Upper lobe of right lung (tissue), 1 donor: ENCODE measurements around the gene LEFTY2. TPM values are rescaled to one million over a fixed set of nuclear protein-coding genes. Genes with fewer than 3 reads are reported as not detected.
"Not testable (repeated sequence)": the region's sequence is repeated elsewhere in the genome, so short reads cannot be mapped to it uniquely, and the experiment has no call there.

ENCODE experiments used
- ATAC-seq: fragments of 200-7000 bp; cut with Tn5 transposase; one replicate; pipeline ENCODE4 v1.9.1; 2020; ENCODE audit warnings: mild to moderate bottlenecking, moderate library complexity
- DNase-seq: peaks from one replicate; pipeline ENCODE4 v3.0.0-alpha.2; 2020
- H3K27ac ChIP-seq: fragments of 200-600 bp; one replicate; pipeline ENCODE4 v1.8.0; 2022
- H3K27me3 ChIP-seq: fragments of 200-600 bp; one replicate; pipeline ENCODE4 v1.8.0; 2022; ENCODE audit warnings: mild to moderate bottlenecking
- H3K36me3 ChIP-seq: fragments of 200-600 bp; one replicate; pipeline ENCODE4 v1.8.0; 2022
- H3K4me1 ChIP-seq: fragments of 200-600 bp; one replicate; pipeline ENCODE4 v1.8.0; 2022
- H3K4me3 ChIP-seq: fragments of 200-600 bp; one replicate; pipeline ENCODE4 v1.8.0; 2022; ENCODE audit warnings: mild to moderate bottlenecking
- H3K9me3 ChIP-seq: fragments of 200-600 bp; one replicate; pipeline ENCODE4 v1.8.0; 2022
- intact Hi-C: fragments of 100-400 bp; cut with DNase I; formaldehyde crosslinking; loops from one replicate; pipeline ENCODE4 v1.11.0; 2022
- total RNA-seq: library from RNA; stranded (reverse); fragmentation: NEBNext Ultra II Directional; extraction: Animal tissue kit (Norgen Biotek cat#: 25700); gene quantifications from one replicate; pipeline ENCODE4 v1.2.1, GENCODE V29; 2021
- TF ChIP-seq, protein P1 (sequence below): fragments of 200-600 bp; IDR thresholded peaks from one replicate; pipeline ENCODE4 v1.8.0; 2022; ENCODE audit warnings: antibody characterized with exemption
- donor health status: DM: no; HTN: yes; CAD: no; lungs with severe emphysema.

LEFTY2 gene
- total RNA-seq, 1 donor from 2014 or later: 2.2 TPM

DNA sequence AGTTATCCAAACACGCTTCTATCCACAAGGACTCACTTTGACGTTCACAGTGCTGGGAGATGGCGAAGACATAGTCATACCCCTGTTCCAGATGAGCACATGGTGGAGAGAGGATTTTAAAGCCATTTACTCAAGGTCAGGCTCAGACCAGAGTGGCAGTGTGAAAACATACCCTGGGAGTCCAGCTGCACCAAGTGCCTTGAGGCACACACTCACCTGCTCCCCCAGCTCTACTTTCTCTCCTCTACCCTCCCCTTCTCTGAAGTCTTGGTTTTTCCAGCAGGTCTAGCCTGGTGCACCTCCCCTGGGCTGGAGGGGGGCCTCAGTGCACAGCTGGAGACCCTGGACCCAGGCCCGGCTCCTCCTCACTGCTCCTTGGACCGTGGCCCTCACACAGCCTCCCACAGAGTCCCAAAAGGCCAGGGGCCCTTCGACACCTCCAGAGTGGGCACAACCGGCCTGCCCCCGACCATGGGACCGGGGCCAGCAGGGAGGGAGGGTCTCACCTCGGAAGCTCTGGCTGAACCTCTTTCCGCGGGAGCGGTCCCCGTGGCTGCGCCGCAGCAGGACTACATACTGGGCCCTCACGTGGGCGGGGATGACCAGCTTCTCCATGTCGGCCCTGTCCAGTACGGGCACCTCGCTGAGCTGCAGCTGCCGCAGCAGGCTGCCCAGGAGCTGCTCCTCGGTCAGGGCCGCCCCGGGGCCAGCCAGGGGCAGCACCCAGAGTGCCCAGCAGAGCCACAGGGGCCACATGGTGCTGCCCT is 452 bp downstream of the LEFTY2 start:
- H3K27ac ChIP-seq: peak overlapping the region; percentile 63
- TF ChIP-seq, protein P1, sequence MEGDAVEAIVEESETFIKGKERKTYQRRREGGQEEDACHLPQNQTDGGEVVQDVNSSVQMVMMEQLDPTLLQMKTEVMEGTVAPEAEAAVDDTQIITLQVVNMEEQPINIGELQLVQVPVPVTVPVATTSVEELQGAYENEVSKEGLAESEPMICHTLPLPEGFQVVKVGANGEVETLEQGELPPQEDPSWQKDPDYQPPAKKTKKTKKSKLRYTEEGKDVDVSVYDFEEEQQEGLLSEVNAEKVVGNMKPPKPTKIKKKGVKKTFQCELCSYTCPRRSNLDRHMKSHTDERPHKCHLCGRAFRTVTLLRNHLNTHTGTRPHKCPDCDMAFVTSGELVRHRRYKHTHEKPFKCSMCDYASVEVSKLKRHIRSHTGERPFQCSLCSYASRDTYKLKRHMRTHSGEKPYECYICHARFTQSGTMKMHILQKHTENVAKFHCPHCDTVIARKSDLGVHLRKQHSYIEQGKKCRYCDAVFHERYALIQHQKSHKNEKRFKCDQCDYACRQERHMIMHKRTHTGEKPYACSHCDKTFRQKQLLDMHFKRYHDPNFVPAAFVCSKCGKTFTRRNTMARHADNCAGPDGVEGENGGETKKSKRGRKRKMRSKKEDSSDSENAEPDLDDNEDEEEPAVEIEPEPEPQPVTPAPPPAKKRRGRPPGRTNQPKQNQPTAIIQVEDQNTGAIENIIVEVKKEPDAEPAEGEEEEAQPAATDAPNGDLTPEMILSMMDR: no peak
- no peak overlapping the region for H3K4me3 ChIP-seq
- no peak for DNase-seq
- no peaks in the 10 kb centered on the region for H3K36me3 ChIP-seq
- intact Hi-C loops: no loop called here
- H3K9me3 ChIP-seq: no peaks in the 10 kb centered on the region
- peaks cover 17% of the 10 kb centered on the region for H3K4me1 ChIP-seq
- ATAC-seq: peak; percentile 6
- H3K27me3 ChIP-seq: no peaks in the 10 kb centered on the region

DNA sequence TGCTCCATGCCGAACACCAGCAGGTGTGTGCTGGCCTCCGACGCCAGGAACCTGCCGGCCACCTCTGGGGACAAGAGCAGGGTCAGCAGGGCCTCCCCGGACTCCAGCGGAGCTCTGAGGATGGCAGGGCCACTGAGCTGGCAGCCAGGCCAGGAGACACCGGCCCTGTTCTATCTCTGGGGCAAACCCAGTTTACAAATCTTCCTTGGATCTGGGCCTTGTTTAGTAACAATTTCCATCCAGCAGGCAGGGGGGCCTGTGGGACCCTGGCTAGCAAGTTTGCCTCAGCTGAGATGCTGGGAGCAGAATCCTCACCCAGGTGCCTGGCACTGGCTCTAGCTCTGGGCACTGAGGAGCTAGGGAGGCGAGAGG is 1.1 kb downstream of the LEFTY2 start:
- H3K9me3 ChIP-seq, intact Hi-C loops, H3K27me3 ChIP-seq, H3K4me3 ChIP-seq, H3K36me3 ChIP-seq, H3K27ac ChIP-seq, DNase-seq, ATAC-seq: not testable (repeated sequence)
- H3K4me1 ChIP-seq: peaks cover 17% of the 10 kb centered on the region

DNA sequence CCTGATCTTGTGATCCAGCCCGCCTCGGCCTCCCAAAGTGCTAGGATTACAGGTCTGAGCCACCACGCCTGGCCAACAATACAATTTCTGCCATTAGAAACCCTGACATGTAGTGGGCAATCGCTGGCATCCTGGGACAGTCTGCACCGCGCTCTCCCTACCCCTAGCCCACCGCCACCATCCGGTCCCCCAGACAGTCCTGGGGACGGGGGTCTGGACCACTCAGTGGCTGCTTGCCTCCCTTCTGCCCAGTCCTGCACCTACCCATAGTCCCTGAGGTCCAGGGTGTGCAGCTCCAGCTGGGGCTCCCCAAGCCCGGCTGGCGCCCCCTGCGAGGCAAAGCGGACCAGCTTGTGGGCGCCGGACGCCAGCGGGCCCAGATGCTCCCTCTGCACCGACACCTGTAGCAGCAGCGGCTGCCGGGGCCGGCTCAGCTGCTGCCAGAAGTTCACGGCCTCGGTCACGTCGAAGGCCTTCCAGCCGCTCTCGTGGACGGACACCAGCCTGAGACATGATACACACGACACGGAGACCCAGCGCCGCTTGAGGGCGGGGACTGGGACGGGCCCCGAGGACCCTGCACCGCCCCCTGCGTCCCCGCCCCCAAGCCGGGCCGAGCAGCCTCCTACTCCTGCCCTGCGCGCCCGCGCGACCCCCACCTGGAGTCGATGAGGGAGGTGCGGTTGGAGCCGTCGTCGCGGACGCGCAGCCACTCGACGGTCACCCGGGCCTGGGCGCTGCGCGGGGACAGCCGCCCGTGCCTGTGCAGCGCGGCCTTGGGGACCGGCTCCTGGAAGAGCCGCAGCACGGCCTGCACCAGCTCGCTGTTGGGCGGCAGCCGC is 1.7 kb downstream of the LEFTY2 start:
- H3K27ac ChIP-seq, intact Hi-C loops, H3K9me3 ChIP-seq, H3K27me3 ChIP-seq, H3K36me3 ChIP-seq, H3K4me3 ChIP-seq, DNase-seq: not testable (repeated sequence)
- ATAC-seq: peak; percentile 40
- H3K4me1 ChIP-seq: peaks cover 17% of the 10 kb centered on the region

DNA sequence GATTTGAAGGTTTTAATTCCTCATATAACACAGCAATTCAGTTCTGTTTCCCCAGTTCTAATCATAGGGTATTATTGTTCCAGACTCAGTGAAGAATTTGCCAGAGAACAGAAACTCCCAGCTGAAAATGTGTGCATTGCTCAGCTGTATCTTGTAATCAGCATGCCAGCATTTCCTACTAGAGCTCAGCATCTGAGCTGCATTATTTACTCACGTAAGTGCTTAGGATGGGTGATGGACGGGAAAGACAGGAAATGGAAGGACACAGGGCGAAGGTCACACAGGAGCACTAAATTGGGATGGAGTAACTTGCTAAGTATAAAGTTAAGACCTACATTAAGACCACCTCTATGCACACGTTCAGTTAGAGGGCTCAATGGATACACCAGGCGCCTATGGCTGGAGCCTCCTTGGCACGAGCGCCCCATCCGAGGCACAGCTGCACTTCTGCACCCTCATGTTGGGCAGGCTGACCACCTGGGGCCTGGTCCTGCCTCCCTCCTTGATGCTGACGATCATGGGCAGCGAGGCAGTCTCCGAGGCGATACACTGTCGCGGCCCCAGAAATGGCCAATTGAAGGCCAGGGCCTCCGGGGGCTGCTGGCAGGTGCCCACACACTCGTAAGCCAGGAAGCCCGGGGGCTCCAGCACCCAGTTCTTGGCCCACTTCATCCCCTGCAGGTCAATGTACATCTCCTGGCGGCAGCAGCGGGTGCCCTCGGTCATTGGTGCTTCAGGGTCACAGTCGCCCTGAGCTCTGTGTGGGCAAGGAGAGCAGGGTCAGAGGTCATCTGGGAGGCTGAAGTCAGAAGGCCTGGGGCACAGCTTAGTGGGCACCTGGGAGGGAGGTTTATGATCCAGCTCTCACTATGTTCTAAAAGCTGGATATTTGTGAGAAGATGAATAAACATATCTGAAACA is 3.7 kb downstream of the LEFTY2 start:
- H3K27me3 ChIP-seq: no peaks in the 10 kb centered on the region
- no peaks in the 10 kb centered on the region for H3K36me3 ChIP-seq
- intact Hi-C loops: no loop called here
- no peak for DNase-seq
- H3K4me3 ChIP-seq: no peak overlapping the region
- ATAC-seq: no peak
- TF ChIP-seq, protein P1: no peak
- peaks cover 17% of the 10 kb centered on the region for H3K4me1 ChIP-seq
- no peaks in the 10 kb centered on the region for H3K9me3 ChIP-seq
- no peak overlapping the region for H3K27ac ChIP-seq

DNA sequence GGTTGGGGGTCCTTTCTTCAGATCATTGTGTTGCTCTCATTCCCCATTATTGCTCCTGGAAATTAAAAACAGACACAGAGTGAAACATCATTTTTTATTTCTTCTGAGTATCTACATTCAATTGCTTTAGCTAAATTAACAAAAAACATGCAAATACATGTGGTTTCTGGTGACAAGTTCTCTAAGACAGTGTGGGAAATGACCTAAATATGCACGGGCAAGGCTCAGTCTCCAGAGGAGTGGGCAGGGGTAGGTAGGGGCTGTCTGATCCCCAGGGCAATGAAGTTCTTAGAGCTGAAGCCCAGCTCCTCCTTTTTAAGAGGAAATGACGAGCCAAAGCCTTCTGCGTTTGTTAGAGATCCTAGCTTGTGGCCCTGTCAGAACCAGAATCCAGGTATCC is 4.5 kb downstream of the LEFTY2 start:
- no peak for DNase-seq
- H3K27me3 ChIP-seq: no peaks in the 10 kb centered on the region

DNA sequence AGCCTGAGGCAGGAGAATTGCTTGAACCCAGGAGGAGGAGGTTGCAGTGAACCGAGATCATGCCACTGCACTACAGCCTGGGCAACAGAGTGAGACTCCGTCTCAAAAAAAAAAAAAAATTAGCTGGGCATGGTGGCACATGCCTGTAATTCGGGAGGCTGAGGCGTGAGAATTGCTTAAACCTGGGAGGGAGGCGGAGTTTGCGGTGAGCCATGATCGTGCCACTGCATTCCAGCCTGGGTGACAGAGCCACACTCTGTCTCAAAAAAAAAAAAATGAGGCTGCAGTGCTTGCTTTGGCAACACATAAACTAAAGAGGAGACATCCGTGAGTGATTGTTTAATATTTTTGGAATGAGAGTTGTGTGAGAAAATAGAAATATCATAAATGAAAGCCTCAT is 4.9 kb downstream of the LEFTY2 start:
- H3K9me3 ChIP-seq, H3K4me1 ChIP-seq, H3K27ac ChIP-seq, intact Hi-C loops, H3K4me3 ChIP-seq, H3K36me3 ChIP-seq, ATAC-seq, H3K27me3 ChIP-seq, DNase-seq: not testable (repeated sequence)

More for the DNA sequence above, 4.5 kb downstream of the LEFTY2 start:
- TF ChIP-seq, protein P1: no peak
- intact Hi-C loops: no loop called here
- no peaks in the 10 kb centered on the region for H3K9me3 ChIP-seq
- no peak overlapping the region for H3K27ac ChIP-seq
- no peak for ATAC-seq
- peaks cover 11% of the 10 kb centered on the region for H3K4me1 ChIP-seq
- H3K4me3 ChIP-seq: no peak overlapping the region
- no peaks in the 10 kb centered on the region for H3K36me3 ChIP-seq
